T-helper 2 cell treated with Interferon-gamma antibody and Interleukin-4, amounts not matched to agents 100 ng/mL and 5 ng/mL, for 36 hours (primary cell): ENCODE results near the gene ZDBF2. TPM values are rescaled to one million over a fixed set of nuclear protein-coding genes. Genes with fewer than 3 reads are reported as not detected.
"Not testable (repeated sequence)": the region's sequence is repeated elsewhere in the genome, so short reads cannot be mapped to it uniquely, and the experiment has no call there.

Experiments used
- intact Hi-C: fragments of 100-400 bp; cut with micrococcal nuclease; formaldehyde crosslinking; loops from one replicate; pipeline ENCODE4 v1.15.1; 2023
- total RNA-seq: library from RNA; stranded (reverse); gene quantifications from 2 replicates; pipeline ENCODE4 v1.2.3, GENCODE V29; 2022

The ZDBF2 gene
- total RNA-seq, 1 donor from 2014 or later = 7.5 TPM

- intact Hi-C loops = loop anchor here (10.0 kb wide), 1 partner anchor 255 kb away; no protein-coding TSS in a partner anchor
Observed at GRCh38 chr2:206259376-206260187, 14.9 kb upstream of the ZDBF2 start.

GRCh38 chr2:206260188-206261012, 14.1 kb upstream of the ZDBF2 start:
- intact Hi-C loops = loop anchor here (10.0 kb wide), 1 partner anchor 256 kb away; no protein-coding TSS in a partner anchor

- intact Hi-C loops = loop anchor here (10.0 kb wide), 1 partner anchor 259 kb away; no protein-coding TSS in a partner anchor
Observed at GRCh38 chr2:206263959-206264603, 10.4 kb upstream of the ZDBF2 start.

- intact Hi-C loops = loop anchor here (10.0 kb wide), 1 partner anchor 262 kb away; no protein-coding TSS in a partner anchor
Observed at GRCh38 chr2:206266130-206267125, 8.0 kb upstream of the ZDBF2 start.

- intact Hi-C loops = loop anchor here (10.0 kb wide), 1 partner anchor 263 kb away; no protein-coding TSS in a partner anchor
Observed at GRCh38 chr2:206267567-206267966, 6.9 kb upstream of the ZDBF2 start.

GRCh38 chr2:206271065-206271464, 3.4 kb upstream of the ZDBF2 start:
- intact Hi-C loops = loop anchor here (10.0 kb wide), 3 partner anchors 186 to 1984 kb away; partner anchors contain the start of genes CCNYL1, IDH1 and INO80D

- intact Hi-C loops = loop anchor here (1.0 to 10.0 kb wide), 4 partner anchors 115 to 1981 kb away; partner anchors contain the start of genes CCNYL1, EEF1B2, IDH1 and INO80D
Observed at GRCh38 chr2:206273905-206274304, 558 bp upstream of the ZDBF2 start.

- intact Hi-C loops = loop anchor here (5.0 to 10.0 kb wide), 4 partner anchors 167 to 1979 kb away; partner anchors contain the start of genes ADAM23, CCNYL1, IDH1 and INO80D
Observed at GRCh38 chr2:206275312-206276055, 1.0 kb downstream of the ZDBF2 start.

GRCh38 chr2:206276169-206276942, 1.9 kb downstream of the ZDBF2 start:
- intact Hi-C loops = loop anchor here (5.0 to 10.0 kb wide), 4 partner anchors 166 to 1978 kb away; partner anchors contain the start of genes ADAM23, CCNYL1, IDH1 and INO80D

- intact Hi-C loops = loop anchor here (5.0 to 10.0 kb wide), 4 partner anchors 165 to 1977 kb away; partner anchors contain the start of genes ADAM23, CCNYL1, IDH1 and INO80D
Observed at GRCh38 chr2:206277503-206277902, 3.0 kb downstream of the ZDBF2 start.

- intact Hi-C loops = no loop called here
Observed at GRCh38 chr2:206282746-206283145, 8.3 kb downstream of the ZDBF2 start.

GRCh38 chr2:206287197-206287596, 12.7 kb downstream of the ZDBF2 start:
- intact Hi-C loops = no loop called here

- intact Hi-C loops = no loop called here
Observed at GRCh38 chr2:206289391-206289790, 14.9 kb downstream of the ZDBF2 start.

GRCh38 chr2:206296128-206296527, 21.7 kb downstream of the ZDBF2 start:
- intact Hi-C loops = no loop called here

GRCh38 chr2:206299608-206300007, 25.1 kb downstream of the ZDBF2 start:
- intact Hi-C loops = not testable (repeated sequence)

GRCh38 chr2:206305523-206306245, 31.2 kb downstream of the ZDBF2 start:
- intact Hi-C loops = no loop called here

GRCh38 chr2:206311026-206311425, 36.6 kb downstream of the ZDBF2 start:
- intact Hi-C loops = no loop called here
